ENCODE measurements around the gene RBFOX2.

GRCh38 chr22:35987487-35987886 is 41.1 kb downstream of the RBFOX2 start:
- no peak for TF ChIP-seq CTCF (IDR thresholded peaks at IDR 0.05)
- TF ChIP-seq POLR2A (IDR thresholded peaks at IDR 0.05) = no peak
